Endothelial cell of umbilical vein (primary cell): Measurements from ENCODE around the gene UPK3A. TPM values are rescaled to one million over a fixed set of nuclear protein-coding genes. Genes with fewer than 3 reads are reported as not detected.
"Not testable (repeated sequence)": the region's sequence is repeated elsewhere in the genome, so short reads cannot be mapped to it uniquely, and the experiment has no call there.

Source experiments
- BruUV-seq: library from RNA; stranded (reverse); fragments of 400-500 nt; replicated peaks from 2 replicates; lab custom pipeline; 2021; lab: Mats Ljungman, UMichigan
- CTCF ChIA-PET: fragments of 300-600, 350-600 bp; sonication (Branson Sonifier 250); formaldehyde crosslinking; loops from one replicate; lab custom pipeline; 2021; ENCODE audit warnings: antibody characterized with exemption, inconsistent platforms; lab: Charles Lee
- POLR2A ChIA-PET: fragments of 300-600, 350-600 bp; sonication (Branson Sonifier 250); formaldehyde crosslinking; loops from one replicate; lab custom pipeline; 2021; ENCODE audit warnings: antibody characterized with exemption, inconsistent platforms; lab: Charles Lee
- DNase-seq: peaks from one replicate; pipeline ENCODE4 v3.0.0-alpha.2; 2011; ENCODE audit warnings: low read depth, low spot score
- FAIRE-seq: peaks from 2 replicates; lab custom pipeline; 2011; peaks lifted over from hg19 to GRCh38; lab: Jason Lieb, UNC
- H2AFZ ChIP-seq: 2 replicates; pipeline ENCODE4 v1.6.0; 2012; ENCODE audit warnings: low read depth, low read length, control low read depth, inconsistent platforms
- H3K27ac ChIP-seq: 2 replicates; pipeline ENCODE4 v1.5.1; 2011; ENCODE audit warnings: low read depth, mild to moderate bottlenecking, control low read depth, low read length, moderate library complexity; ENCODE audit not compliant: insufficient read depth
- H3K27me3 ChIP-seq, 2 experiments: 2 replicates each; pipeline versions ENCODE4 v1.6.0 to v1.6.1; 2011; ENCODE audit warnings: low read length in 2 of 2, mixed read lengths in 1 of 2; ENCODE audit not compliant: control insufficient read depth in 2 of 2, insufficient read depth in 2 of 2
- H3K36me3 ChIP-seq, 2 experiments: 2 replicates in 1 of 2; 3 replicates in 1 of 2; pipeline ENCODE4 v1.5.1; 2011; ENCODE audit warnings: low read length in 2 of 2, mild to moderate bottlenecking in 1 of 2, moderate library complexity in 1 of 2; ENCODE audit not compliant: control insufficient read depth in 2 of 2, insufficient read depth in 2 of 2; ENCODE audit errors: extremely low read depth in 1 of 2
- H3K4me1 ChIP-seq: 3 replicates; pipeline ENCODE4 v1.5.1; 2011; ENCODE audit warnings: mild to moderate bottlenecking, low read length; ENCODE audit not compliant: control insufficient read depth, insufficient read depth; ENCODE audit errors: extremely low read depth
- H3K4me2 ChIP-seq: 2 replicates; pipeline ENCODE4 v1.6.1; 2011; ENCODE audit warnings: low read length, control low read depth, mixed read lengths; ENCODE audit not compliant: insufficient read depth
- H3K4me3 ChIP-seq, 3 experiments: fragments of 200-600 bp in 1 of 3; sonication (generic), shearing (Covaris generic) in 1 of 3; replicated peaks in 1 of 3; 2 replicates each; pipeline ENCODE4 v1.5.1; 2011 to 2016; ENCODE audit warnings: control low read depth in 3 of 3, low read length in 3 of 3, mild to moderate bottlenecking in 2 of 3, inconsistent platforms in 1 of 3, low read depth in 1 of 3, moderate library complexity in 1 of 3; ENCODE audit not compliant: insufficient read depth in 1 of 3
- H3K79me2 ChIP-seq: 2 replicates; pipeline ENCODE4 v1.6.0; 2012; ENCODE audit warnings: low read length, inconsistent platforms; ENCODE audit not compliant: control insufficient read depth, insufficient read depth
- H3K9ac ChIP-seq: replicated peaks from 2 replicates; pipeline ENCODE3; 2011; ENCODE audit warnings: low read length, control low read depth; ENCODE audit not compliant: insufficient read depth; ENCODE audit errors: extremely low read depth
- H3K9me1 ChIP-seq: replicated peaks from 3 replicates; pipeline ENCODE4 v1.6.0; 2011; ENCODE audit warnings: mild to moderate bottlenecking, low read length; ENCODE audit not compliant: control insufficient read depth, insufficient read depth; ENCODE audit errors: extremely low read depth
- H3K9me3 ChIP-seq: replicated peaks from 2 replicates; pipeline ENCODE4 v1.5.1; 2012; ENCODE audit warnings: low read length, inconsistent platforms; ENCODE audit not compliant: control insufficient read depth, insufficient read depth
- H4K20me1 ChIP-seq: replicated peaks from 2 replicates; pipeline ENCODE3; 2011; ENCODE audit warnings: mild to moderate bottlenecking, low read length; ENCODE audit not compliant: control insufficient read depth, insufficient read depth; ENCODE audit errors: extremely low read depth
- EZH2 ChIP-seq: IDR thresholded peaks from 2 replicates; pipeline ENCODE4 v1.6.1; 2012; ENCODE audit warnings: borderline replicate concordance, low read depth, mild to moderate bottlenecking, moderate library complexity, low read length, inconsistent platforms; ENCODE audit not compliant: severe bottlenecking
- FOS ChIP-seq: IDR thresholded peaks from 2 replicates; pipeline ENCODE4 v1.6.1; 2011; ENCODE audit warnings: mild to moderate bottlenecking, low read length, moderate library complexity, borderline replicate concordance; ENCODE audit not compliant: insufficient read depth
- GATA2 ChIP-seq: IDR thresholded peaks from 2 replicates; pipeline ENCODE4 v1.7.0; 2011; ENCODE audit warnings: low read depth, mild to moderate bottlenecking, moderate library complexity, mixed read lengths, low read length; ENCODE audit not compliant: insufficient read length, insufficient read depth
- JUN ChIP-seq: IDR thresholded peaks from 2 replicates; pipeline ENCODE4 v1.6.1; 2011; ENCODE audit warnings: borderline replicate concordance, low read depth; ENCODE audit not compliant: insufficient read length, insufficient read depth
- MAX ChIP-seq: IDR thresholded peaks from 2 replicates; pipeline ENCODE4 v1.6.1; 2011; ENCODE audit not compliant: insufficient read depth, insufficient read length
- MYC ChIP-seq: IDR thresholded peaks from one replicate; pipeline ENCODE4 v1.6.1; 2011; ENCODE audit warnings: mild to moderate bottlenecking, low read depth, low read length
- POLR2A ChIP-seq: IDR thresholded peaks from 2 replicates; pipeline ENCODE4 v1.6.1; 2012; ENCODE audit warnings: low read depth, mild to moderate bottlenecking, control low read depth, low read length
- POLR2AphosphoS5 ChIP-seq: IDR thresholded peaks from 2 replicates; pipeline ENCODE4 v1.6.1; 2012; ENCODE audit warnings: low read depth, mild to moderate bottlenecking, control low read depth, low read length, moderate library complexity; ENCODE audit not compliant: insufficient read depth
- dilution Hi-C: fragments of 300-500 bp; cut with MboI; formaldehyde crosslinking; loops from one replicate; pipeline ENCODE4 v1.15.0; 2019; ENCODE audit warnings: low sequenced_read_pairs; ENCODE audit not compliant: extremely low pct_ligation_motif_present
- intact Hi-C: fragments of 100-400 bp; cut with micrococcal nuclease; formaldehyde crosslinking; loops from one replicate; pipeline ENCODE4 v1.10.0; 2022
- polyA plus RNA-seq, 4 experiments: library from polyadenylated mRNA; depleted of rRNA in 3 of 4; stranded (reverse) in 3 of 4; unstranded in 1 of 4; fragments of >200 nt; gene quantifications; 2 replicates each; pipeline versions ENCODE4 v1.2.1 to v1.2.3, GENCODE V29; 2011 to 2012; ENCODE audit warnings: missing spikeins in 1 of 4
- total RNA-seq: library from RNA; stranded (reverse); gene quantifications from 2 replicates; pipeline ENCODE4 v1.2.3, GENCODE V29; 2021
- TF ChIP-seq, protein P1 (sequence below), 2 donors: IDR thresholded peaks; 1 replicate in 1 of 2; 2 replicates in 1 of 2; pipeline ENCODE4 v1.5.1; 2011; ENCODE audit warnings: low read length in 2 of 2, mild to moderate bottlenecking in 2 of 2, moderate library complexity in 2 of 2, control low read depth in 1 of 2, inconsistent platforms in 1 of 2, low read depth in 1 of 2; ENCODE audit not compliant: insufficient read depth in 1 of 2; ENCODE audit errors: extremely low read depth in 1 of 2

Gene UPK3A
- total and polyA plus RNA-seq, 2 donors (not counting 3 experiments of a cell fraction or from before 2014, with no cell fraction given) = not detected

DNA sequence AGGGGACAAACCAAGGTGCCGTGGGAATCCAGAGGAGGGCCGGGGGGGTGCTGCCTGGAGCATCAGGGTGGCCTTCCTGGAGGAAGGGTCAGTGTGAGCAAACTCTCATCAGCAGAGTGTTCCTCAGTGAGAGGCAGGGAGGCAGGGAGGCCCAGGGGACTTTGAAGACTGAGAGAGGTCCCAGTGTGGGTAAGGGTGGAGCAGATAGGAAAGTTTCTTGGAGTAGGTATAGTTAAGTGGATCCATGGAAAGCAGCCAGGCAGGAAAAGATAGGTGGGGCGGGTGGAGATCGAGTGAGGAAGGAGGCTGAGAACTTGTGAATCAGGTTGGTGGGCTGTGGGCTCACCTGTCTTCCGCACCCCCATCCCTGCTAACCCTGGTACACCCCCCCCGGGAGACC is 9.3 kb downstream of the UPK3A start:
- H4K20me1 ChIP-seq = no peaks in the 10 kb centered on the region
- dilution Hi-C loops = no loop called here
- TF ChIP-seq POLR2A (no peak), GATA2 (no peak), MYC (no peak), JUN (no peak), EZH2 (no peak), POLR2AphosphoS5 (no peak), FOS (no peak), MAX (no peak)
- TF ChIP-seq, protein P1, sequence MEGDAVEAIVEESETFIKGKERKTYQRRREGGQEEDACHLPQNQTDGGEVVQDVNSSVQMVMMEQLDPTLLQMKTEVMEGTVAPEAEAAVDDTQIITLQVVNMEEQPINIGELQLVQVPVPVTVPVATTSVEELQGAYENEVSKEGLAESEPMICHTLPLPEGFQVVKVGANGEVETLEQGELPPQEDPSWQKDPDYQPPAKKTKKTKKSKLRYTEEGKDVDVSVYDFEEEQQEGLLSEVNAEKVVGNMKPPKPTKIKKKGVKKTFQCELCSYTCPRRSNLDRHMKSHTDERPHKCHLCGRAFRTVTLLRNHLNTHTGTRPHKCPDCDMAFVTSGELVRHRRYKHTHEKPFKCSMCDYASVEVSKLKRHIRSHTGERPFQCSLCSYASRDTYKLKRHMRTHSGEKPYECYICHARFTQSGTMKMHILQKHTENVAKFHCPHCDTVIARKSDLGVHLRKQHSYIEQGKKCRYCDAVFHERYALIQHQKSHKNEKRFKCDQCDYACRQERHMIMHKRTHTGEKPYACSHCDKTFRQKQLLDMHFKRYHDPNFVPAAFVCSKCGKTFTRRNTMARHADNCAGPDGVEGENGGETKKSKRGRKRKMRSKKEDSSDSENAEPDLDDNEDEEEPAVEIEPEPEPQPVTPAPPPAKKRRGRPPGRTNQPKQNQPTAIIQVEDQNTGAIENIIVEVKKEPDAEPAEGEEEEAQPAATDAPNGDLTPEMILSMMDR (IDR thresholded peaks at IDR 0.05; ENCODE audit: extremely low read depth in 1 of 2, insufficient read depth in 1 of 2, low read depth in 1 of 2, low read length in 2 of 2) = no peak
- no peaks in the 10 kb centered on the region for H3K36me3 ChIP-seq
- POLR2A ChIA-PET = no interaction called here
- intact Hi-C loops = no loop called here
- H3K27me3 ChIP-seq = no peaks in the 10 kb centered on the region
- no peak overlapping the region for H3K4me3 ChIP-seq
- H3K79me2 ChIP-seq = no peaks in the 10 kb centered on the region
- CTCF ChIA-PET = no interaction called here
- FAIRE-seq (no peak), DNase-seq (no peak)
- no peaks in the 10 kb centered on the region for H3K9me3 ChIP-seq
- no peak overlapping the region for H2AFZ ChIP-seq
- H3K4me2 ChIP-seq = no peak overlapping the region
- no peak overlapping the region for H3K9ac ChIP-seq
- H3K4me1 ChIP-seq = no peaks in the 10 kb centered on the region
- H3K27ac ChIP-seq = no peak overlapping the region
- BruUV-seq = no TSS peak
- no peaks in the 10 kb centered on the region for H3K9me1 ChIP-seq

DNA sequence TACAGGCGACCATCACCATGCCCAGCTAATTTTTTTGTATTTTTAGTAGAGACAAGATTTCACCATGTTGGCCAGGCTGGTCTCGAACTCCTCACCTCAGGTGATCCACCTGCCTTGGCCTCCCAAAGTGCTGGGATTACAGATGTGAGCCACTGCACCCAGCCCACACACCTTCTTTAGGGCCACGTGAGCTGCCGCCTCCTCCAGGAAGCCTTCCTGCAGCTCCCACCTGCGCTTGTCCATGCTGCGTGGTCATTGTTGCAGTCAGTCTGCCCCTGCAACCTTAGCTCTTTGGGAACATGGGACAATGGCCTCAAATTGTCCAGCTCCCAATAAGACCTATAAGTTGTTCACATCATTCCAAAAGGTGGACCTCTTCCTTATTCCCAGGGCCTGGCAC is 10.3 kb downstream of the UPK3A start:
- H3K4me2 ChIP-seq, H4K20me1 ChIP-seq, H2AFZ ChIP-seq, H3K4me1 ChIP-seq, H3K36me3 ChIP-seq, H3K9ac ChIP-seq, H3K9me3 ChIP-seq, dilution Hi-C loops, FAIRE-seq, H3K27ac ChIP-seq, H3K4me3 ChIP-seq, POLR2A ChIA-PET, CTCF ChIA-PET, H3K27me3 ChIP-seq, H3K9me1 ChIP-seq, BruUV-seq, H3K79me2 ChIP-seq, intact Hi-C loops, DNase-seq: not testable (repeated sequence)
